ENCODE results near the gene TPH2.

The TPH2 gene

DNA sequence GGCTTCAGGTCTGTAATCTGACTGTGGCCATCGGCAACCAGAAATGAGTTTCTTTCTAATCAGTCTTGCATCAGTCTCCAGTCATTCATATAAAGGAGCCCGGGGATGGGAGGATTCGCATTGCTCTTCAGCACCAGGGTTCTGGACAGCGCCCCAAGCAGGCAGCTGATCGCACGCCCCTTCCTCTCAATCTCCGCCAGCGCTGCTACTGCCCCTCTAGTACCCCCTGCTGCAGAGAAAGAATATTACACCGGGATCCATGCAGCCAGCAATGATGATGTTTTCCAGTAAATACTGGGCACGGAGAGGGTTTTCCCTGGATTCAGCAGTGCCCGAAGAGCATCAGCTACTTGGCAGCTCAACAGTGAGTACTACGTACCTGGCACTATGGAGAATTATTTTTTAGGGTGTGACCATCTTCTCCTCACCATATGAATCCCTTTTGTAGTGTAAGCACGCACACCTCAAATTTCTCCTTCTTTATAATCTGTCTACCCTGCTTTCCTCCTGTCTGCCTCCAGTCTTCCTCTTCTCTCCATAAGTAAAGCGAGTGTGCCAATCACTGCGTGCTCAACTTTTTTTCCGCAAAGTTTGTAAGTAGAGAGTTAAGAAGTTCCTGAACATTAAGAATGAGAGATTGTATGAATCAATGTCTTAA, at the start of gene TPH2:
Gene TPH2 (plus strand): TSS at position 118 of the 658 bp plus-strand sequence. CDS start 142 bp downstream, at position 260.
- no peak for DNase-seq (ENCODE audit: low spot score)

DNA sequence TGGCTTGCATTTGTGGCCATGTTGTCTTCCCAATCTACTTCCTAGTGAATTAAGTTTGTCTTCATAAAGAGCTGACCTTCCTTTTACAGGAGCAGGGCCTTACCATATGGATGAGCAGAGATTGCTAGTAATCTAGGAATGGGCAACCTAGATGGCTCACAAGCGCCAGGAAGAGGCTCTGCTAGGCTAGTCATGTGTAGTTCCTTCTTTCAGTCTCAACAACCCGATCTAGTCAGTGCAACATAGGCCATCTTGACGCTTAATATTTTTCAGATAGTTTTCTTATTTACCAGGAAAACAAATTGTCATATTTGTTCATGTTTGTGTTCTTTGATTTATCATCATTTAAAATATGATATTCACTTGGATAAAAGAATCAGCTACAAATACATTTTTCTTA, 48.2 kb upstream of the TPH2 start:
- no peak for DNase-seq (ENCODE audit: low spot score)

DNA sequence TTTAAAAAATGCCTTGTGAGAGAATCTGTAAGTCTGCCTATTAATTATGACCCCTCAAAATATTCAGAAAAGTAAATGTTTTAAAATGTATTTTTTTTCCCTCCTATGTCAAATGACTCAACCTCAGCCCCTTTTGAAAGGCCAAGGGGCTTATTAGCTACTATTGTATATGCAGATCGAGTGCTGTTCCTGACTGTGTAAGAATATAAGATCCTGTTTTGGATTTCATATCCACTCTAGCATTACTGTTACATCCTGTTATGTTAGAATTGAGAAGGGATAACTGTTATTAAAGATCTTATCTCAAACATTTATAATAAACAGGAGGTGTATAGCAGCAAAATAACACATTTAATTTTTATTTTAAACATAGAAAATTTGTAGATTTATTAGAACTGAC, 46.6 kb upstream of the TPH2 start:
- DNase-seq (ENCODE audit: low spot score), result no peak

DNA sequence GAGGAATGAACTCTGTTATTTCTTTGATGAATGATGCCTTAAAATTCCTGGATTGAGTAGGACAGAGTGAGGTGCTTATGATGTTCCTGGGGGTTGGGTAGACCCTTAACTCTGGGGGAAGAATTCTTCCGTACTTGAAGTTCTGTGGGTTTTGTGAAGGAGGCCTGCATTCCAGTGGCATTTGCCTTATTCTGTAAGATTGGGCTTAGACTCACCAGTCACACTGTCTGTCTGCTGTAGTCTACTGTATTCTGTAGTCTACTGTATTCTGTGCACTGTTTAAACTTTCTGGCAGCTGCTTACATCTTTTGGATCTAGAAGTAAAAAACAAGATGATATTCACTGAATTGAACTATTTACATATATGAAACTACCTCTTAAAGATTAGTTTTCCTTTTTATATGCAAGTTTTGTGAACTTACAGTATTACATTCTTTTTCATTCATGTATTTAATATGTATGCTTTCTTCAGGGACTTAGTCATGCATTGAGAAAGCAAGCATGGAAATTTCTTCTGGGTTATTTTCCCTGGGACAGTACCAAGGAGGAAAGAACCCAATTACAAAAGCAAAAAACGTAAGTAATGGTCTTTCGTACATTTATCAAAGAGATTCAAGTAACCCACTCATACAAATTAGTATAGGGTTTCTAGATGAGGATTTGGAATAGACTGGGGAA, 42.3 kb upstream of the TPH2 start:
- DNase-seq (ENCODE audit: low spot score), result no peak

DNA sequence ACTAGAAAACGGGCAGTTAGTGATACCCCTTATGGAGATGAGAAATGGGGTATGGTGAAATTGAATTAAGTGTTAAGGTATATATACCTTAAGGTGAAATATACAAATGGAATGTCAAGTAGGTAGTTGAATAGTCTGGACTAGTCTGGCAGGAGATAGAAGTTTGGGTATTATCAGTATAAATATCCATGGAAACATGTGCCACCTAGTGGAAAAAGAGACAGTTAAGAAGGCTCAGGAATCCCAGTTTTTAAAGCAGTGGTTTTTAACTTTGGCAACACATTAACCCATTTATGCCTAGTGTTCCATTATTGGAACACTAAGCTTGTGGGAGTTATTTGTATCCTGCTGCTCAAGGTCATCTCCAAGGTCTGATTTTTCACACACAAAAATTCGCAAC, 38.6 kb upstream of the TPH2 start:
- DNase-seq (ENCODE audit: low spot score), result peak; percentile 11

DNA sequence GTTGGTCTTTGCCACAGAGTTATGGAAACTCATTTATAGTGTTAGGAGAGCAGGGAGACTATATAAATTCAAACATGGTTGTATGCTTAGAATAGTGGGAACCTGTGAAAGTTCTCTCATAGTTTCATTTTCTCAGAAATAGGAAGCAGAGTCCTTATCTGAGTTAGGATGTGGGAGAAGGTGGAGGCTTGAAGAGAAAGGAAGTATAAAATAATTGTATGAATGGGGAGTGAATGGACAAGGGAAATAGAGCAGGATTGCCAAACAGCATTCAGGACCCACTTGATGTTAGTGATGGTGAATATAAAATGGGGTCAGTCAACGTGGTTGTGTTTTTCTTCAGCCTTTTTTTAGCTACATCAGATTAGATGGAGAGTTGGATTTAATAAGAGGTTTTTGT, 34.0 kb upstream of the TPH2 start:
- DNase-seq (ENCODE audit: low spot score), result no peak

DNA sequence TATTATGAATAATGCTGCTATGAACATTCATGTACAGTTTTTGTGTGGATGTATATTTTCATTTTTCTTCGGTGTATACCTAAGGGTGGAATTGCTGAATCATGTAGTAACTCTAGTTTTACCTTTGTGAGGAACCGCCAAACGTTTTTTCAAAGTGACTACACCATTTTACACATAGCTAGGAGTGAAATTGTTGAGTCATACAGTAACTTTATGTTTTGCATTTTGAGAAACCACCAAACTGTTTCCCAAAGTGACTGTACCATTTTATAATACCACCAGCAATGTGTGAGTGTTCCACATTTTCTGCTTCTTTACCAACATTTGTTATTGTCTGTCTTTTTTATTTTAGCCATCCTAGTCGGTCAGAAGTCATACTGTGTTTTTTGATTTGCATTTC, 3.1 kb upstream of the TPH2 start:
- no peak for DNase-seq (ENCODE audit: low spot score)

DNA sequence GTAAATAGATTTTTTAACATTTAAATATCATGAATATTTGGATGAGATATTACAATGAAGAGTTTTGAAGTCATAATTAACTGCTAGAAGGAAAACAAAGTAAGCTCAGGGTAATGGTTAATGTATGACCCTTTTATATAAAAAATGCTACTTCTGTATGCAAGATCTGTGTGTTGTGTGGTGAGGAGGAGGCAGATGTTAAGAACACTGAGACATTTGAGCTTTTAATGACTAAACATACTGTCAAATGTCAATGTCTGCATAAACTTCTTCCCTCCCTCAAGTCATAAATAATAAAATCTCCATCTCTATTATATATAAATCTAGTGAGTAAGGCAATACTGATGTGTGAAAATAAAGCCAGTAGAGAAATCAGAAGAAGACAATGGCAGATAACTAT, 1.4 kb downstream of the TPH2 start:
- DNase-seq (ENCODE audit: low spot score), result no peak

DNA sequence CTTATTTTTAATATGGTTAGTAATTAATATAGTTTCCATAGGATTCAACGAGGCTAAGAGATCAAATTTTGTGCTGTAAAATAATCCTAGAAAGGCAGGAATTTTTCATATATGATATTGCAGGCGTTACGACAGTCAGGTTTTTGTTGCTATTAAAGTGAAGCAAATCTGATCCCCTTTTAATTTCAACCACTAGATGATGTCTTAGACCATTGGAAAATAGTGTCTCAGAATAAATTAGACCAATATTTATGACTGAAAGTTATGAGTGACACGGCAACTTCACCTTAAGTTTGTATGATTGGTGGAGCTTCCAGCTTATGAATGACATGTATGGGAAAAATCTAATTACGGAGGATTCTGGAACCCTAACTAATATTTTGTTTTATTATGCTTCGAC, 2.5 kb downstream of the TPH2 start:
- no peak for DNase-seq (ENCODE audit: low spot score)

DNA sequence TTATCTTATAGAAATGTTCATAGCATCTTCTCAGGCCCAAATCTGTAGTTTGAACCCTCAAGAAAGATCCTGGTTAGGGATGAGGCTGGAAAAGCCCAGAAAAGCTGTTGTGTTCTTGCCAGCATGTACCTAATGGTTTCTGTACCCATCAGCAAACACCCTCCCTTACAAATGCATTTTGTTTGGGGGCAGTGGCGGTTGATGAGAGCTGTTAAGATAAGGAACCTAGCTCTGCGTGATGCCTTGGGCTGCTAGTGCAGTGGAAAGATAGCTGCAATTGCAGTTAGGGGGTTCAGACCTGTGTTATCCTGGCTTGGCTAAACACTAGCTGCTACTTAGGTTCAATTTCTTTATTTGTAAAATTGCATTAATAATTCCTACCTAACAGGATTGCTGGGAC, 3.6 kb downstream of the TPH2 start:
- DNase-seq (ENCODE audit: low spot score), result no peak

DNA sequence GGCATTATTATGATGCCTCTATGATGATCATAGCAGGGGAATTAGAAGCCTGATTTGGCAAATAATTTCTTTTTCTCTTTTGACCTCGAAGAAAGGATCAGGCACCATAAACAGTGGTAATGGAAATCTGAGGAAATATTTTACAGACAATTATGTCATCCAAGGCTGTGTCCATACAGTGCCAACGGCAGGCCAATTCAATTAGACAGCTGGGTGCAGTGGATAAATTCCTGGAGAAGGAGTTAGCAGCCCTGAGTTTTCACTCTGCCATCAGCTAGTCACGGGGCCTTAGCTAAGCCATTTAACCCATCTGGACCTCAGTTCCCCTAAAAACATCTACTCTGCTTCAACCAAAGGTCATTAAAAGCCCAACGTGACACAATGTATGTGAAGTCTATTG, 4.1 kb downstream of the TPH2 start:
- no peak for DNase-seq (ENCODE audit: low spot score)

DNA sequence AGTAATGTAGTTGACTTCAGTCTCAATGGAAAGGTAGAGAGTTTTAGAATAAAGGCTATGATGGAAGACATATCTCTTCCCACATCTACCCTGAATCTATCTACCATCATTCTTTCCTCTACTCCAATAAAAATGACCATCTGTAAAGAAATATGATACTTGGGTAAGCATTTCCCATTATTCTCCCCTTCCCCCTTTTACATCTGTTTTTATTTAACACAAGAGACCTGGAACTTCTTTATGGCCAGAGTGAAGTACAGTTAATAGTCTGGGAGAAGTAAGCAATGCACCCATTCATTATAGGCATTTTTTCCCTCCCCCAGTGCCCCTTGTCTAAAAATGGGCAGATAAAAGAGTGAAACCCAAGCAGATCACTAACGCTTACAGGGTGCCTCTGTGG, 6.5 kb downstream of the TPH2 start:
- no peak for DNase-seq (ENCODE audit: low spot score)

DNA sequence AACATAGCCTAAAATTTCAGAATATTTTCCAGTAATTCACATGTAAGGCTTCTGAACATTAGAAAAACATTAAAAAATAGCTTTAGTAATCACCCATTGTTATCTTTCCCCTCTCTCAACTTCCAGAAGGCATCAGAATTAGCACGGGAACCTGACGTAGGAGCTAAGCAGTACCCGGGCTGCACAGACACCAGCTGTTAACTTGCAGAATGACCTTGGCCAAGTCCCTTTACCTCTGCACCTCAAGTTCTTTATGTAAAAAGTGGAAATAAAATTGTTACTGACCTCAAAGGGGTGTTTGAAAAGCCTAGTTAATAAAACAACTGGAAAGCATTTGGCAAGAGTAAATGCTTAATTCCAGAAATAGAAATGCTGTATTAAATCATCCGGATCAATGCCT, 7.2 kb downstream of the TPH2 start:
- DNase-seq (ENCODE audit: low spot score), result no peak

DNA sequence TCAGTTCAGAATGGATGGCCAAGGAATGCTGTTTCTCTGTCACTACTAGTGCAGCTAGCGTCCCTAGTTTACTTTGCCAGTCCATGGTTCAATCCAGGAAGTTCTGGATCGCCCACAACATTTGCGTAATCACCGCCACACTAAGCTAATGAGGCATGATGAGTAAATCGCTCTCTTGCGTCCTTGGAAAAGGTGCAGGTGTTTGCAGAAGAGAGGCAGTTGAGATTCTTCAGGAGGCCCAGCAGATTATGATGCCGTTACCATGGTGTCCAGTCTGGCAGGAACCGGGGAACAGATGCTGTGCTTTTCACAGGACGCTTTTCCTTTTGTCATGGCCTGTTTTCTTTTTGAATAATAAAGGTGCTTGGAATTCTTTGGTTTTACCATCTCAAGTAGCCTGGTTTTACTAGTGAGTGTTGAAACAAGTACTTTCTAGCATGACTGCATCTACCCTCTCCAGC, 9.0 kb downstream of the TPH2 start:
- no peak for DNase-seq (ENCODE audit: low spot score)

DNA sequence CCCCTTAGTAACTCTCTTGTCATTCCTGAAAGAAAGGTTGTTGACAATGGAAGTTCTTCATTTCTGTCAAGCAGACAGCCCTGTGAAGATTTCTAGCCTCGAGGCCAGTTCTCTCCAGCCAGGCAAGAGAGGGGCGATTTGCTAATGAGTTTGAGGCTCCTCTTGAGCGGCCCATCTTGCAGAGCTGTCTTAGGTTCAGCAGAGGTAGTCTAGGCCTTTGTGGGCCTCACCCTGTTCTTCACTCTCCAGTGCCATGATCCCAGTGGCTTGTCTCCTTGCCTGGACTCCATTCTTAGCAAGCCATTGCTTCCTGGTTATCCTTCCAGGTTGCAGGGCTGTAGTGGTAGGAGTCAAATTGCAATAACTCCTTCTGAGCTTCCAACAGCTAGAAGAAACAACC, 9.7 kb downstream of the TPH2 start:
- no peak for DNase-seq (ENCODE audit: low spot score)

DNA sequence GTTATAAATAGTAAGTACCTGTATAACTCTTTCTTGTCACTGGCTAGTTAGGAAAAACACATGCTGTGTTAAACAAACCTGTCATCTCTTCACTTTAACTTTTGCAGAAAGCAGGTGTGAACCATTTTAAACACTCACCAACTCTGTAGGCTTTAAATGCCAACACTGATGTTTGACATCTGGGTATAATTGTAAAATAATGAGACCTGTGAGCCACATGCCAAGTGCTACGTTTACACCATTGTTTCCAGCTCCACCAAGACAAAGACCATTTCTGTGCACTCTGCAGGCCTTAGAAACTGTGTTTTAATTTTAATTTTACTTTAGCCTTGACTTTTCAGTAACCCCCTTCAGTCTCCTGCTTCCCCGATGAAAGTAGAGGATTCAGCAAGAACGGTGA, 11.0 kb downstream of the TPH2 start:
- no peak for DNase-seq (ENCODE audit: low spot score)

DNA sequence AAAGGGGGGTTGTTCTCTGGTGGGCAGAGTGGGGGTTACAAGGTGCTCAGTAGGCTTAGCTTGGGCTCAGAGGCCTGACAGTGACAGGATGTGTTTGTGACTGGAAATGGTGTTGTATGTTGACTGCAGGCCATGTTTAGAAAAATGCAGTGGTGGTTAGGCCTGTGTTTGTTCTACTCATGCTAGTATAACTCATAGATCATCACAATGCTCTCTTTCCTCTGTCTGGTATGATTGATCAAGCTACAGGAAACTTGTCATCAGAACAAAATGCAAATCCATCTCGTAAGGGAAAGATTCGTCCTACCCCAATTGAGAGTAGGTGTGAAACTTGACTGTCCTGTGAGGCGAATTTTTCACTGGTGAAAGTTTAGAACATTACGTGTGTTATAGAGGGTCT, 11.8 kb downstream of the TPH2 start:
- no peak for DNase-seq (ENCODE audit: low spot score)

DNA sequence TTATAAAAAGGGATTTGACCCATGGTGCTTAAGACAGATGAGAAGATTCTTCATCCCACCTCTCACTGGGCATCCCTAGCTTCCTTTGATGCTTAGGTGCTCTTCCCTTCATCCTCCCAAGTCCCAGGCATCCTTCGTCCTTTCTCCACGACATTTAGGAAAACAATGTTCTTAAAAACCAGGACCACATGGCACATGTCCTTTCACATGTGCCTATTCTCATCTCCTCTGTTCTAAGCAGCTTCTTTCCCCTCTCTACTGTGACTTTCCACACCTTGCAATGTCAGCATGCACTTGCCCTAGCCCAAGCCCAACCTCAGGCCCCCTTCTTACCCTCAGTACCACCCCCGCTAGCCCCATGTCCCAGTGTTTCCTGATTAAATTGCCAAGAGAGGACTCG, 12.2 kb downstream of the TPH2 start:
- no peak for DNase-seq (ENCODE audit: low spot score)

DNA sequence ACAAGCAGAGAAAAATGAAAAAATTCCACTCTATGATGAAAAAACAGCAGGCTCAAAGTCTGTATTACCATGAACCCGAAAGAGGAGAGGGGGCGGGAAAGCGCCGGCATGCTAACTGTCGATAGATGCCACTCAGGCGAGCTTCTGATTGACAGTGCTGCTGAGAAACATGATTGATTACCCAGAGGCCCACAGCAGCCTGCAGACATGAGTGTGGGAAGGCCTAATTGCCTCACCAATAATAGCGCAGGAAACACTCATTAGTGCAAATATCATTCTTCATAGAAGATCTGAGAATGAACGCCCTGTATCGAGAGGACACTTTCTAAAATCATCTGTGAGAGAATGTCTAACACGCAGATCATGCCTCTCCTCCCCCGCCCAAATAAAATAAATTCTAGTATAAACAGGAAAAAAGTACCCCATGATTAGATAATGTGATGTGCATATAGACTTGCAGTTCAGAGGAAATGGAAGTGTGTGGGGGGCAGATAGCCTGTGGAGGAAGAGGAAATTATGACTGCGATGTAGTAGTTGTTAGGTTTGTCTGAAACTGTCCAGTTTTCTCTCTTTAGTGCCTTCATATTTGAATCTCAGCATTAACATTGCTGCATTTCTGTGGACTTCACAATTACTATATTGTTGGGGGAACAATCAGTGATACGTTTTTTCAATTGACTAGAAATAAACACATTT, 15.6 kb downstream of the TPH2 start:
- no peak for DNase-seq (ENCODE audit: low spot score)

DNA sequence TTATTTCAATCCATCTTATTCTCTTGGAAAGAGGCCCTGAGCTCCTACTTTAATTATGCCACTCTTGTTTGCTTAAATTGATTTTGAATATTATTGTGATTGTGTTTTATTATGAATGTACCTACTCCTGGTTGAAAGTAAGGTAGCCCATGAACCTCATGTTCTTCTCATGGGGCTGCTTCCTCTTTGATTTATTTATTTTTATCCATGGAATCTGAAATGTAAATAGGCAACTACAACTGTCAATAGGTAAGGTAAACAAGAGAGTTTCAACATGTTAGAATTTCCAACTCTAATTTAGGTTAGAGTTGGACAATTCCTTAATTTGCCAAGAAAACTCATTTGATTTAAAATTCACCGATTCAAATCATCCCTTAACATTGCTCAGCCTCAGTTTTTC, 16.2 kb downstream of the TPH2 start:
- DNase-seq (ENCODE audit: low spot score), result no peak

DNA sequence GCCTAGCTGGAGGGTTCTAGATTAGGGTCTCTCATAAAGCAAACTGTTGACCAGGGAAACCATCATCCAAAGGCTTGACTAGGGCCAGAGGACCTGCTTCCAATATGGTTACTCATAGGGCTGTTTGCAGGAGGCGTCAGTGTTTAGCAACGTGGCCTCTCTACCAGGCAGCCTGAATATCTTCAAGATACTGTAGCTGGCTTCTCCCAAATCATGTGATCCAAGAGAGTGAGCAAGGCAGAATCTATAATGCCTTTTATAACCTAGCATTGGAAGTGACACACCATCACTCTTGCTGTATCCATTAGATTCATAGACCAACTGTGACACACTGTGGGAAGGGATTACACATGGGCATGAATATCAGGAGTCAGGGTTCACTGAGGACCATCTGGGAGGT, 17.3 kb downstream of the TPH2 start:
- no peak for DNase-seq (ENCODE audit: low spot score)

DNA sequence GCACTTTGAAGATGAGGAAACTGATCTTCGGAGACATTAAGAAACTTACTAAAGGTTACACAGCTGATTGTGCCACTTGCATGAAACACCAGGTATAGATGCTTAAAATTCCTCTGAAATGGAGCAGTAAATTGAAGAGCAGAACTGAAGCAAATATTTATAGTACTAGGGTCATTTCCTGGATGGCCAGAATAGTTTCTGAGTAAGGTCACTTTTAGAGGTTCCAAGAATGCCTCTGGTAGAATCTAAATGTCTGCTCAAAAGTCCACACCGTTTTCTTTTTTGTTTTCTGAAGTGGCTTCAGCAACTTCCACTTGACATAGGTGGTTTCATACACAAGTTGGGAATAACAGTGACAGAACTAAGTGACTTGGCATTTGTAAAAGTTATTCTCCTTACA, 19.4 kb downstream of the TPH2 start:
- no peak for DNase-seq (ENCODE audit: low spot score)

DNA sequence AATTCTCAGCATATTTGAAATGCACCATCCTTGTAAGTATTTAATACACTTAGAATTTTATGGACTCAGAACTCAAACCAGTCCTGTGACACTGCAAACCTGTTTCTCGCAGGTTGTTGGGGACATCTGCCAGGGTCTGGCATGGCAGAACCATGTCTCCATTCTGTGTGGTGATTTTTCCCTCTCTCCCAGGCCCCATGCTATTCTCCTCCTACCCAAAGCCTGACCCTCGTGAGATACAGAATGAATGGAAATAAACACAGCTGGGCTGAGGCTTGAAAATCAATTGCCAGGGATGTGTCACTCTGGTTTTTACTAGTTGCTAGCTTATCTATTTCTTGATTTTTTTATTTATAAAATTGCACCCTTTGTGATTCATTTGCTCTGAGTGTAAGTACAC, 19.8 kb downstream of the TPH2 start:
- DNase-seq (ENCODE audit: low spot score), result no peak
